IMR-90 (cell line): Measurements from ENCODE around the gene MSH5. TPM values are rescaled to one million over a fixed set of nuclear protein-coding genes. Genes with fewer than 3 reads are reported as not detected.

Experiments used
- ATAC-seq: fragments of 200-7000 bp; cut with Tn5 transposase; 2 replicates; pipeline ENCODE4 v1.9.1; 2020; ENCODE audit warnings: low read depth, mild to moderate bottlenecking, moderate library complexity
- BruUV-seq: library from RNA; stranded (reverse); fragments of 400-500 nt; replicated peaks from 2 replicates; lab custom pipeline; 2021; lab: Mats Ljungman, UMichigan
- CTCF ChIA-PET: fragments of 300-600 bp; formaldehyde crosslinking; extraction: SDS; loops from one replicate; lab custom pipeline; 2021; ENCODE audit warnings: antibody characterized with exemption; lab: Yijun Ruan, JAX
- POLR2A ChIA-PET: fragments of 300-600 bp; sonication (Branson Sonifier 250); formaldehyde crosslinking; loops from one replicate; lab custom pipeline; 2022; ENCODE audit warnings: antibody characterized with exemption; ENCODE audit not compliant: unreplicated experiment; lab: Charles Lee
- DNase-seq: peaks from one replicate; pipeline ENCODE4 v3.0.0; 2013
- H2AFZ ChIP-seq: replicated peaks from 2 replicates; pipeline ENCODE3; 2013; ENCODE audit warnings: low read length, mild to moderate bottlenecking; ENCODE audit not compliant: poor library complexity
- H2AK5ac ChIP-seq: 2 replicates; pipeline ENCODE4 v1.6.1; 2013; ENCODE audit warnings: low read depth, low read length, inconsistent platforms
- H2AK9ac ChIP-seq: replicated peaks from 2 replicates; pipeline ENCODE3; 2013; ENCODE audit warnings: mild to moderate bottlenecking, low read depth, low read length, moderate library complexity; ENCODE audit not compliant: poor library complexity
- H2BK120ac ChIP-seq: 2 replicates; pipeline ENCODE4 v1.6.1; 2013; ENCODE audit warnings: low read depth, low read length, inconsistent platforms
- H2BK15ac ChIP-seq: 3 replicates; pipeline ENCODE4 v1.6.1; 2013; ENCODE audit warnings: low read depth, low read length, inconsistent platforms
- H2BK20ac ChIP-seq: 2 replicates; pipeline ENCODE4 v1.6.1; 2013; ENCODE audit warnings: low read depth, mild to moderate bottlenecking, inconsistent platforms, low read length, moderate library complexity
- H2BK5ac ChIP-seq: 2 replicates; pipeline ENCODE4 v1.6.1; 2013; ENCODE audit warnings: mild to moderate bottlenecking, low read depth, low read length, inconsistent platforms; ENCODE audit not compliant: poor library complexity, severe bottlenecking
- H3K14ac ChIP-seq: replicated peaks from 2 replicates; pipeline ENCODE4 v1.6.1; 2013; ENCODE audit warnings: low read depth, low read length, inconsistent platforms
- H3K18ac ChIP-seq: 2 replicates; pipeline ENCODE4 v1.6.1; 2013; ENCODE audit warnings: low read depth, low read length, control low read depth
- H3K23ac ChIP-seq: 2 replicates; pipeline ENCODE4 v1.6.1; 2013; ENCODE audit warnings: low read depth, low read length, inconsistent platforms
- H3K27ac ChIP-seq: 2 replicates; pipeline ENCODE4 v1.5.1; 2013; ENCODE audit warnings: mild to moderate bottlenecking, control low read depth, low read length; ENCODE audit not compliant: insufficient read depth
- H3K27me3 ChIP-seq: 2 replicates; pipeline ENCODE4 v1.6.1; 2013; ENCODE audit warnings: low read length; ENCODE audit not compliant: control insufficient read depth, insufficient read depth
- H3K36me3 ChIP-seq: 2 replicates; pipeline ENCODE4 v1.6.1; 2013; ENCODE audit warnings: low read length, mixed read lengths; ENCODE audit not compliant: control insufficient read depth, insufficient read depth
- H3K4ac ChIP-seq: 2 replicates; pipeline ENCODE4 v1.6.1; 2013; ENCODE audit warnings: low read depth, low read length, inconsistent platforms
- H3K4me1 ChIP-seq: 2 replicates; pipeline ENCODE4 v1.6.1; 2013; ENCODE audit warnings: low read length, mixed read lengths; ENCODE audit not compliant: control insufficient read depth, insufficient read depth
- H3K4me2 ChIP-seq: 2 replicates; pipeline ENCODE4 v1.6.1; 2013; ENCODE audit warnings: low read depth, mild to moderate bottlenecking, control low read depth, low read length, moderate library complexity
- H3K4me3 ChIP-seq: 2 replicates; pipeline ENCODE4 v1.5.1; 2013; ENCODE audit warnings: low read depth, mild to moderate bottlenecking, control low read depth, low read length, moderate library complexity; ENCODE audit not compliant: insufficient read depth
- H3K56ac ChIP-seq: 2 replicates; pipeline ENCODE4 v1.6.1; 2013; ENCODE audit warnings: low read length, inconsistent platforms; ENCODE audit not compliant: insufficient read depth; ENCODE audit errors: extremely low read depth
- H3K79me1 ChIP-seq, 2 experiments: 2 replicates each; pipeline ENCODE4 v1.6.1; 2013; ENCODE audit warnings: low read length in 2 of 2, inconsistent platforms in 1 of 2, low read depth in 1 of 2
- H3K9ac ChIP-seq: 2 replicates; pipeline ENCODE4 v1.6.1; 2013; ENCODE audit warnings: low read depth, low read length, control low read depth
- H3K9me1 ChIP-seq: 2 replicates; pipeline ENCODE4 v1.6.1; 2013; ENCODE audit warnings: low read length, inconsistent platforms; ENCODE audit not compliant: insufficient read depth
- H3K9me3 ChIP-seq: 2 replicates; pipeline ENCODE4 v1.6.1; 2013; ENCODE audit warnings: low read length; ENCODE audit not compliant: control insufficient read depth, insufficient read depth
- H4K20me1 ChIP-seq: 2 replicates; pipeline ENCODE4 v1.6.1; 2013; ENCODE audit warnings: low read length, inconsistent platforms; ENCODE audit not compliant: insufficient read depth
- H4K5ac ChIP-seq: 2 replicates; pipeline ENCODE4 v1.6.1; 2013; ENCODE audit warnings: mild to moderate bottlenecking, low read depth, low read length, control low read depth
- H4K8ac ChIP-seq, 2 experiments: 2 replicates each; pipeline ENCODE4 v1.6.1; 2013; ENCODE audit warnings: low read depth in 2 of 2, low read length in 2 of 2, control low read depth in 1 of 2, inconsistent platforms in 1 of 2
- H4K91ac ChIP-seq: 2 replicates; pipeline ENCODE4 v1.6.1; 2013; ENCODE audit warnings: low read depth, low read length, inconsistent platforms; ENCODE audit not compliant: insufficient read depth
- BHLHE40 ChIP-seq: fragments of 150-350 bp; IDR thresholded peaks from 2 replicates; pipeline ENCODE4 v1.6.1; 2016; ENCODE audit warnings: mild to moderate bottlenecking, low read depth, low read length
- CHD1 ChIP-seq: IDR thresholded peaks from 2 replicates; pipeline ENCODE4 v1.6.1; 2012; ENCODE audit warnings: low read depth, low read length, improper control_type of control experiment
- MAZ ChIP-seq: IDR thresholded peaks from 2 replicates; pipeline ENCODE4 v1.6.1; 2012; ENCODE audit warnings: low read depth, mild to moderate bottlenecking, low read length, improper control_type of control experiment, moderate library complexity, borderline replicate concordance
- NFE2L2 ChIP-seq: fragments of 150-350 bp; IDR thresholded peaks from 2 replicates; pipeline ENCODE4 v1.6.1; 2016; ENCODE audit warnings: low read depth, mild to moderate bottlenecking, low read length
- RAD21 ChIP-seq: IDR thresholded peaks from 2 replicates; pipeline ENCODE4 v1.6.1; 2012; ENCODE audit warnings: low read length, improper control_type of control experiment
- RCOR1 ChIP-seq: IDR thresholded peaks from 2 replicates; pipeline ENCODE4 v1.6.1; 2012; ENCODE audit warnings: mild to moderate bottlenecking, low read length, improper control_type of control experiment; ENCODE audit not compliant: insufficient replicate concordance
- RFX5 ChIP-seq: IDR thresholded peaks from 2 replicates; pipeline ENCODE4 v1.8.0; 2012; ENCODE audit warnings: low read depth, mild to moderate bottlenecking, low read length, moderate library complexity
- SMC3 ChIP-seq: fragments of 150-350 bp; IDR thresholded peaks from 2 replicates; pipeline ENCODE4 v1.6.1; 2016; ENCODE audit warnings: low read depth, mild to moderate bottlenecking, antibody characterized with exemption, low read length, moderate library complexity
- USF2 ChIP-seq: fragments of 150-350 bp; IDR thresholded peaks from 2 replicates; pipeline ENCODE4 v1.6.1; 2017; ENCODE audit warnings: mild to moderate bottlenecking, antibody characterized with exemption, low read length, low read depth
- WGBS, 2 experiments: methylation state at CpG; one replicate each; pipeline versions ENCODE4 v1.1.5 to v1.1.7; 2013; ENCODE audit warnings: missing lambda C conversion rate in 2 of 2; ENCODE audit not compliant: insufficient read length in 1 of 2; ENCODE audit errors: extremely low coverage in 2 of 2; 5-methylcytosine and 5-hydroxymethylcytosine counted together
- dilution Hi-C: fragments of 300-500 bp; cut with HindIII; formaldehyde crosslinking; loops from one replicate; pipeline ENCODE4 v1.14.3; 2018; ENCODE audit warnings: low sequenced_read_pairs; ENCODE audit not compliant: unreplicated experiment
- in situ Hi-C: fragments of 300-500 bp; cut with MboI; formaldehyde crosslinking; loops from 3 replicates; pipeline ENCODE4 v1.14.3; 2019; ENCODE audit warnings: low sequenced_read_pairs, inconsistent platforms, mixed read lengths
- intact Hi-C: fragments of 100-400 bp; cut with micrococcal nuclease; formaldehyde crosslinking; loops from 2 replicates; pipeline ENCODE4 v1.10.0; 2022
- polyA plus RNA-seq, 3 experiments: library from polyadenylated mRNA; depleted of rRNA; stranded (reverse); fragments of >200 nt; gene quantifications; 2 replicates each; pipeline ENCODE4 v1.2.3, GENCODE V29; 2012; ENCODE audit warnings: low replicate concordance in 1 of 3
- total RNA-seq: library from RNA; depleted of rRNA; stranded (reverse); fragments of >200 nt; gene quantifications from 2 replicates; pipeline ENCODE4 v1.2.3, GENCODE V29; 2012

MSH5 gene
- total and polyA plus RNA-seq, 2 of the 4 experiments (the other 2 are of a cell fraction), result 5.6 to 15.7 TPM

- Histone ChIP-seq H3K36me3 (peaks cover 78% of the 10 kb centered on the region), H4K20me1 (no peaks in the 10 kb centered on the region), H3K9me3 (no peaks in the 10 kb centered on the region), H2AFZ (no peak overlapping the region), H2BK20ac (no peak overlapping the region), H3K4me2 (no peak overlapping the region), H3K18ac (no peak overlapping the region), H2BK120ac (no peak overlapping the region), H4K91ac (no peak overlapping the region), H3K4me3 (no peak overlapping the region), H3K9me1 (no peaks in the 10 kb centered on the region), H4K5ac (no peak overlapping the region), H3K23ac (no peak overlapping the region), H2AK9ac (no peak overlapping the region), H2BK5ac (no peak overlapping the region), H2AK5ac (no peak overlapping the region), H3K14ac (no peak overlapping the region), H3K56ac (no peak overlapping the region), H3K4ac (no peak overlapping the region), H3K79me1 (peaks cover 4 to 6% of the 10 kb centered on the region in 2 experiments; a peak in 2 of 4 replicates), H3K27me3 (no peaks in the 10 kb centered on the region), H3K27ac (no peak overlapping the region), H2BK15ac (no peak overlapping the region), H3K4me1 (no peaks in the 10 kb centered on the region), H3K9ac (no peak overlapping the region), H4K8ac (no peak overlapping the region)
- in situ Hi-C loops, result no loop called here
- no CpG with 5 or more reads among the region's 10 CpGs for WGBS, 2 experiments
- intact Hi-C loops, result no loop called here
- DNase-seq, result no peak
- dilution Hi-C loops, result no loop called here
- ChIA-PET CTCF (interaction anchor here (0.8 kb wide), 1 partner anchor 12 kb away, joined by 3 read pairs; no protein-coding TSS in a partner anchor), POLR2A (no interaction called here)
- TF ChIP-seq BHLHE40 (no peak), NFE2L2 (no peak), RFX5 (no peak), USF2 (no peak), RAD21 (no peak), RCOR1 (no peak), SMC3 (no peak), CHD1 (no peak), MAZ (no peak)
- no peak for ATAC-seq
- no TSS peak for BruUV-seq
Observed at GRCh38 chr6:31690231-31691077, 49.4 kb upstream of the MSH5 start.
